HG03097 (cell line): ENCODE measurements around the gene ARHGAP33.

Source experiments
- ATAC-seq: cut with Tn5 transposase; IDR thresholded peaks from one replicate; pipeline ENCODE4 v1.9.1; 2021; ENCODE audit not compliant: unreplicated experiment, low FRiP score

The ARHGAP33 gene

GRCh38 chr19:35740108-35740422 is 35.3 kb upstream of the ARHGAP33 start:
- no peak for ATAC-seq

GRCh38 chr19:35740423-35741202 is 34.8 kb upstream of the ARHGAP33 start:
- ATAC-seq: peak; percentile 53

DNA sequence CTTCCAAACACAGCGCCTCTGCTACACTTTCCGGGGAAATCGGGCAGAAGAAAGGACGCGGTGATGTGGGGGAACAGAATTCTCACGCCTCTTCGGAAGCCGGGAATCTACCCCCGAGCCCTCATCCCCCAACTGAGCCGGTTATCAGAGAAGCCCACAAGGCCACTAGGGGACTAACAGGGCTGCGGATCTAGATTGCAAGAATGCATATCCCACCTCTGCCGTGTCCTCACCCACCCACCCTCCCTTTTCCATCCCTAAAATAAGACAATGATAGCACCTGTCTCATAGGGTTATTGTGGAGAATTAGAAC is 34.2 kb upstream of the ARHGAP33 start:
- no peak for ATAC-seq

DNA sequence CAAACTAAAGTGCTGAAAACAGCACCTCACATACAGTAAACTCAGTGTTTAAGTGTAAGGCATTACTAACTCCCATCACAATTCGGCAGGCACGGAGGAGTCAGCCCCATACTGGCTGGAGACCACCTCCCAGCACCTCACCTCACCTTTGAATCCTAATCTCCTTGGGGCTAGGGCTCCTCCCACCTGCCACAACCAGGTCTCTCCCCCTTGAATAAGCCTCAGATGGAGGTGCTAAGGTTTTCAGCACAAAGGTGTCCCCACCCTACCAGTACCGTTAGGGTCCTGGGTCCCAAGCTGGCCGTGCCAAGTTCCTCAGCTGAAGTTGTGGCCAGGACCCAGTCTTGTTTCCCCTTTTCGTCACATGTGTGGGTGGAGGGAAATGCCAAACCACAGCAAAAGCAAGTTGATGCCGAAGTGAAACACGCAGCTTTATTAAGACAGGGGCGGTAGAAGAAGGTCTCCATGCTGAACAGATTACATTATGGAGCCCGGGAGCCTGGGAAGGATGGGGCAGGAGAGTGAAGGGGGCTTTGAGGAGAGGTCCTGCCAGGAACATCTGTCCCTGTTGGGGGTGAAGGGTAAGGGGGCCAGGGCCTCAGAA is 33.1 kb upstream of the ARHGAP33 start, which contains the start of gene IGFLR1:
TSS of gene IGFLR1 (minus strand) at position 332 of the 604 bp plus-strand sequence. CDS start 1,272 bp downstream, outside the sequence.
- ATAC-seq: no peak

DNA sequence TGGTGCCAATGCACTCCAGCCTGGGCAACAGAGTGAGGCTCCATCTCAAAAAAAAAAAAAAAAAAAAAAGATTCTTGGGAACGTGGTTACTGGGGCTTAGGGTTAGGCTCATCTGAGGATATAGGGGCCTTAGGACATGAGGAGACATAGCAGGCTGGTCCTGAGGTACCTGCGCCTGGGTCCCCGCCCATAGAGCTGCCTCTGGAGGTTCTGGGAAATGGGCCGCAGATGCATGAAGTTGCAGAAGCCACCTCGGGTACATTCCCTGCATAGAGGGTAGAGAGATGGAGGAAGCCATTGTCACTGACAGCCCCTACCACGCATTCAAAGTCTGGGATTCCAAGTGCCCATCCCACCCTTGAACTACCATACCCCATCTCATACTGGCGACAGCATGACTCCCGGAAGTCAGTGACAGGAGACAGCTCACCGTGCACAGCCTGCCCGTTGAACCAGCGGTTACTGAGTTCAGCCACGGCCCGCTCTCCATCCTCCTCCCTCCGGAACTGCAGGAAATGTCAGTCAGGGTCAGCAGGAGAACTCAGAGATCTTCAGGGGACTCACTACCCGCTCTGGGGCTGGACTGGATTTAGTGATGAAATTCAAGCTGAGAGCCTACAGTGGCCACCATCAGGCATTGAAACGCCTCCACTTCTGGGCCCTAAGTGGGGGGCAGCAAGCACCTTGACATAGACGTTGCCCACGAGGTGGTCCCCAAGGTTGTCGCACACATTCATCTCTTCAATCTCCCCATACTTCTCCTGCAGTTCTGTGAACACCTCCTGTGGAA is 31.5 kb upstream of the ARHGAP33 start:
- no peak for ATAC-seq

DNA sequence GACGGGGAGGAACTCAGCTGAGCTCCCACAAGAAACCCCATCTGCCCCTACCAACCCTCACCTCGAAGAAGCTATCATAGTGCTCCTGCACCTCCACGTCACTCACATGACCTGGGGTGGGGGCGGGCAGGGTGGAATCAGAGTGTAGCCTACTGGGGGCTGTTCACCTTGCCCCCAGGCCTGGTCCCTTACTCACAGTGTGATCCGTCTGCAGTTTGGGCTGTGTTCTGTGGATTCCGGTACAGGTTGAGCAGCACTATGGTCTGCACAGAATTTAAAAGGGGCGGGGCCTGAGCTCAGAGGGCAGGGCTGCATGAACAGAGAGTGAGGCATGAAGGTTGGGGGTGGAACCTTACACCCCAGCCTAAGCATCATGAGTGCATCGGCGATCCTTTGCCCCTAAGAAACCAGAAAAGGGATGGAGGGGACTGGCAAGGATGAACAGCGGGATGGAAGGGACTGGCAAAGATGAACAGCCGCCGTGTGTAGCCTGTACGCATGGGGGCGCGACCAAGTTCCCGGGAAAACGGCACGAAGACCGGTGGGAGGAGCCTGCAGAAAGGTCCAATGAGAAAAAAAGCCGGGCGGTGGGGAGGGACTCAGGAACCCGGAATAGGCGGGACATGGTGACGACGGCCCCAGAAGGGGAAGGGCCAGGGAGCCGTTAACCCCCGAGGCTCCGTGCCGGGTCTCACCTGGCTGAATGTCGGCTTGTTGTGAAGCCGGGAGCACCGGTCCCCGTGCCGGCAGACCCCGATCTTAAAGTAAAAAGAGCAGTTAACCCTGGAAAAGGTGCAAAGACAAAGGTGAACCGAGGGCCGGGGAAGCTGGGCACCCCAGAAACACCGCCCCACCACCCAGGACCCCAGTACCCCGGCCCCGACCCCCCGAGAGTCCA is 30.7 kb upstream of the ARHGAP33 start:
- peak; percentile 24 for ATAC-seq

GRCh38 chr19:35745328-35746086 is 29.9 kb upstream of the ARHGAP33 start, which contains the start of the genes PSENEN and U2AF1L4:
PSENEN (plus strand) TSS chr19:35745651; CDS start chr19:35745931, 280 bp downstream.
U2AF1L4 (minus strand) TSS chr19:35745418; CDS start chr19:35745391, 27 bp downstream.
- peak; percentile 37 for ATAC-seq

DNA sequence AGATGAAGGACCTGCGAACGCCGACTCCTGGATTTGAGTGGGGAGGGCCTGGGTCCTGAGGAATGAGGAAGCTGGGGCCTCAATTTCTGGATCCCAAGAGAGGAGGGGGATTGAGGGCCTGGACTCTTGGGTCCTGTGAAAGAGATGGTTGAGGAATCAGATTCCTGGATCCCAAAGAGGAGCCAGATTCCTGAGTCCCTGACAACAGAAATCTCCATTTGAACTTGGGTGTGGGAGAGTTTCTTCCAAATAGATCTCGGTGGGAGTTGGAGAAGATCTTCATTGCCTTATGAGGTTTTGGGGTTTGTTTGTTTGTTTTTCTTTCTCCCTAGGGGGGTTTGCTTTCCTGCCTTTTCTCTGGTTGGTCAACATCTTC is 29.3 kb upstream of the ARHGAP33 start:
- no peak for ATAC-seq

DNA sequence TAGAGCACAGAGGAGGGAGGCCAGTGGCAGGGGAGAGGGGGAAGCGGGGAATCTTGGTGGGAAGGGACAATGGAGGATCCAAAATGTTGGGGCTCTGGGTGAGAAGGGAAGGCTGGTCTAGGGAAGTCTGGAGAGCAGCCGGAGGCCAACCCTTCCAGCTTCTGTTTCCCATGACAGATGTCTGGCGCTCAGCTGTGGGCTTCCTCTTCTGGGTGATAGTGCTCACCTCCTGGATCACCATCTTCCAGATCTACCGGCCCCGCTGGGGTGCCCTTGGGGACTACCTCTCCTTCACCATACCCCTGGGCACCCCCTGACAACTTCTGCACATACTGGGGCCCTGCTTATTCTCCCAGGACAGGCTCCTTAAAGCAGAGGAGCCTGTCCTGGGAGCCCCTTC is 28.8 kb upstream of the ARHGAP33 start:
- ATAC-seq: no peak

DNA sequence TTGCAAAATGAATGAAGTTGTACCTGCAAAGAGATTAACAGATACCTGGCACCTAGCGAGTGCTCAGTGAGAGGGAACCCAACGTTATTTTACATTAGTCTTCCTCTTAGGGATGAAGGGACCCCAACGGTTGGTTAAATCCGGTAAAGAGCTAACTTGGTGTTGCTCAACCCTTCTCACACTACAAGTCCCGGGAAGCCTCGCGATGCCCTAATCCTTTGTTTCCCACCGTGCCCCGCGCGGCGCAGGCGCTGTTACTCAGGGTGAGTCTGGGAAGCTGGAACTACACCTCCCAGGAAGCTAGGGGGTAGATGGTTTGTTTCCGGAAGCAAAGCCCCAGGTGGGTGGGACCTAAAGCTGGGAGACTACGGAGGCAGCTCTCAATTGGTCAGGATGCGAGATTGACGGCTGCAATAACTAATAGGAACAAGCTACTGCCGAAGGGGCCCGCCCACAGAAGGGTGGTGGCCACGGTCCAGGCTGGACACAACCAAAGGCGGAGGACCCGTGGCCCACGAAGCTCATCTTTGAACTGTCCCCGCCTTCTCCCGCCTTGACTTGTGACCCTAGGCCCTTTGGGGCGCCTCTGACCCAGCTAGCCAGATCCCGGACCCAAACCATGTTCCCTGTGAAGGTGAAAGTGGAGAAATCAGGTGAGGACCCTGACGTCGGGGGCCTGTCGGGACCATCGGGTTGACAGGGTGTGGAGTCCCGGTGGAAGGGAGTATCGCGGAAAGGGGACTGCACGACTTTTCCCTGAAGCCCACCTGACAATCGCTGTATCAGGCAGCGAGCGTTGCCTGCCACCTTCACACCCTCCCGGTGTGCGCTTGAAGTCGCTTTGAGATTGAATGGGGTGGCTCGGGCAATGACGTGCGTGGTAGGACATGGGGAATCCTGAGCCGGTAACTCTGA is 27.0 kb upstream of the ARHGAP33 start, which contains the start of gene LIN37:
TSS of gene LIN37 (plus strand) at position 471 of the 915 bp plus-strand sequence. CDS start at position 620, 149 bp downstream.
- peak; percentile 60 for ATAC-seq

DNA sequence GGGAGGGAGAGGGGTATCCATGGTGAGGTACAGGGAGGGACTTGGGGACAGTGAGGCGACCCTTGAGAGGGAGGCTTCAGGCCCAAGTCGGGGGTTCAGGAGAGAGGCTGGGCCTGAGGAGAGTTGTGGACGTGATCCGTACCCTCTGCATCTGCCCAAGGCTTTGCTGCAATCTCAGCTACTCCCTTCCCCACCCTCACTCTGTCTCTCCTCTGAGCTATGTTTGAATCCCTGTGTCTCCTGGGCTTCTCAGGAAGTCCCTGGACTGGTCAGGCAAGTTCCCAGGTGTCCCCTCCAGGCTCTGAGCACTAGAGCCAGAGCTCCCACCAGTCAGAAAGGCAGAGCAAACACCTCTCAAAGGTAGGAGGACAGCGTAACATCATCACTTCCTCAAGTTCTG is 25.2 kb upstream of the ARHGAP33 start:
- ATAC-seq: no peak

- no peak for ATAC-seq
These were observed 23.3 kb upstream of the ARHGAP33 start for GRCh38 chr19:35751839-35752745.

DNA sequence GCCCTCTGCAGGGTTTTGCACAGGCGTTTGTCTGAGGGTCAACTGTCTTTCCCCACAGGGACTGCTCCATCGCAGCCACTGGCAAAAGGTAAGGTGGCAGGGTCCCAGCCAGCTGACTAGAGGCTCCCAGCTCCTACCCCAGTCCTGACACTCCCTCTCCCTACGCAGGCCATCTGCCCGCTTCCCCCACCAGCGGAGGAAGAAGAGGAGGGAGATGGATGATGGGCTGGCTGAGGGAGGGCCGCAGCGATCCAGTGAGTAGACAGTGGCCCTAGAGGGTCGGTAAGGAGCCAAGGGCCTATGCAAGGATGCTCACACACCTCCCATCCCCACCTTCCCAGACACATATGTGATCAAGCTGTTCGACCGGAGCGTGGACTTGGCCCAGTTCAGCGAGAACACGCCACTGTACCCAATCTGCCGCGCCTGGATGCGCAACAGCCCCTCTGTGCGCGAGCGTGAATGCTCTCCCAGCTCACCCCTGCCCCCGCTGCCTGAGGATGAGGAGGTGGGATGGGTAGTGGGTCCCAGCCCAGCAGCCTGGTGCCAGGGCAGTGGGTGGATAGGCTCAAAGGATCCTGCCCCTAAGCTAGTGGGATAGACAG is 22.5 kb upstream of the ARHGAP33 start:
- no peak for ATAC-seq

GRCh38 chr19:35753634-35754369 is 21.6 kb upstream of the ARHGAP33 start:
- ATAC-seq: no peak

GRCh38 chr19:35754370-35755130 is 20.8 kb upstream of the ARHGAP33 start:
- no peak for ATAC-seq

DNA sequence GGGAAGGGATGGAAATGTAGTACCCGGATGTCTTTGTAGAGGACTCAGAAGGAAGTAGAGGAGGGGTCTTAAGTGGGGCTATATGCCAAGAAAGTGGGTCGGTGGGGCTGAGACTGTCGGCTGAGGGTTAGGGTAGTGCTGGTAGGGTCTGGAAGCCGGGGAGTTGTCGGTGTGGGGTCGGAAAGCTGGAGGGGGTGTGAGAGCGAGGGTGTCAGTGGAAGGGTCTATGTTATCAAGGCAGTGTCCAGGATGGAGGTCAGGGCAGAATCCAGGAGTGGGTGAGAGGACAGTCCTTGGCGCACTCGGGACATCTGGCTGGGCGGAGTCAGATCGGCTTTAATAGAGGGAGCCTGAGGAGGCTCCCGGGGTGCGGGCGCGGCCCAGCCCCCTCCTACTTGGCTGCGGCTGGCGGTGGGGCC is 20.2 kb upstream of the ARHGAP33 start:
- no peak for ATAC-seq
